LNCaP clone FGC (cell line): ENCODE results near the gene MAPK1.
"Not testable (repeated sequence)": the region's sequence is repeated elsewhere in the genome, so short reads cannot be mapped to it uniquely, and the experiment has no call there.

ENCODE experiments used
- DNase-seq: peaks from one replicate; pipeline ENCODE4 v3.0.0-alpha.2; 2011; ENCODE audit warnings: low read depth
- H3K4me3 ChIP-seq: 2 replicates; pipeline ENCODE4 v1.5.1; 2011; ENCODE audit warnings: mild to moderate bottlenecking, low read depth, low read length, control low read depth
- TF ChIP-seq, protein P1 (sequence below): IDR thresholded peaks from 2 replicates; pipeline ENCODE4 v1.5.1; 2012; ENCODE audit warnings: mild to moderate bottlenecking; ENCODE audit not compliant: control insufficient read depth, insufficient read depth; ENCODE audit errors: extremely low read depth

Gene MAPK1

DNA sequence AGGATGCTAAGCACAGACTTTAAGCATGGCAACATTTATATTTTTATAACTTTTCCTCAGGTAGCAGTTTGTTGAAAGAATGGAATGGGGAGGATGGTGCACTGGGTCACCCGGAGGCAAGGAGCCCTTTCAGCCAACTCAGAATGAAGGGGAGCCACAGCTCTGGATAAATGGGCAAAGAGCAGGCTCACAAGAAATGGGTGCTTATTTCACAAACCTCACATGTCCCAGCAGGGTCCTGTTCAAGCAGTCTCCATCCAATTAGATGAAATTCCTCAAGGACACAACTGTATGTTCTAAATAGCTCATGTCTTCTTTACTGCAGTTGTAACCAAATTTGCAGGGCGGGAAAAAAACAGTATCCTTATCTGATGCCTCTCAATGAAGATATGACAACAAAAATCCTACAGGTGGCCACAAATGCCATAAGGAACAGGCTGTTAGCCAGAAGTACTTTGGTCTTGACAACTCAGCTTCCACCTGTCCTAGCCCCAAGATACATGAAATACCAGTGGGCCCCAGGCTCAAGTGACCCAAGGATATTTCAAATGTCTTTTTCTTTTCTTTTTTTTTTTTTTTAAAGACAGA lies 48.2 kb downstream of the MAPK1 start:
- TF ChIP-seq, protein P1, sequence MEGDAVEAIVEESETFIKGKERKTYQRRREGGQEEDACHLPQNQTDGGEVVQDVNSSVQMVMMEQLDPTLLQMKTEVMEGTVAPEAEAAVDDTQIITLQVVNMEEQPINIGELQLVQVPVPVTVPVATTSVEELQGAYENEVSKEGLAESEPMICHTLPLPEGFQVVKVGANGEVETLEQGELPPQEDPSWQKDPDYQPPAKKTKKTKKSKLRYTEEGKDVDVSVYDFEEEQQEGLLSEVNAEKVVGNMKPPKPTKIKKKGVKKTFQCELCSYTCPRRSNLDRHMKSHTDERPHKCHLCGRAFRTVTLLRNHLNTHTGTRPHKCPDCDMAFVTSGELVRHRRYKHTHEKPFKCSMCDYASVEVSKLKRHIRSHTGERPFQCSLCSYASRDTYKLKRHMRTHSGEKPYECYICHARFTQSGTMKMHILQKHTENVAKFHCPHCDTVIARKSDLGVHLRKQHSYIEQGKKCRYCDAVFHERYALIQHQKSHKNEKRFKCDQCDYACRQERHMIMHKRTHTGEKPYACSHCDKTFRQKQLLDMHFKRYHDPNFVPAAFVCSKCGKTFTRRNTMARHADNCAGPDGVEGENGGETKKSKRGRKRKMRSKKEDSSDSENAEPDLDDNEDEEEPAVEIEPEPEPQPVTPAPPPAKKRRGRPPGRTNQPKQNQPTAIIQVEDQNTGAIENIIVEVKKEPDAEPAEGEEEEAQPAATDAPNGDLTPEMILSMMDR = no peak
- no peak for DNase-seq

DNA sequence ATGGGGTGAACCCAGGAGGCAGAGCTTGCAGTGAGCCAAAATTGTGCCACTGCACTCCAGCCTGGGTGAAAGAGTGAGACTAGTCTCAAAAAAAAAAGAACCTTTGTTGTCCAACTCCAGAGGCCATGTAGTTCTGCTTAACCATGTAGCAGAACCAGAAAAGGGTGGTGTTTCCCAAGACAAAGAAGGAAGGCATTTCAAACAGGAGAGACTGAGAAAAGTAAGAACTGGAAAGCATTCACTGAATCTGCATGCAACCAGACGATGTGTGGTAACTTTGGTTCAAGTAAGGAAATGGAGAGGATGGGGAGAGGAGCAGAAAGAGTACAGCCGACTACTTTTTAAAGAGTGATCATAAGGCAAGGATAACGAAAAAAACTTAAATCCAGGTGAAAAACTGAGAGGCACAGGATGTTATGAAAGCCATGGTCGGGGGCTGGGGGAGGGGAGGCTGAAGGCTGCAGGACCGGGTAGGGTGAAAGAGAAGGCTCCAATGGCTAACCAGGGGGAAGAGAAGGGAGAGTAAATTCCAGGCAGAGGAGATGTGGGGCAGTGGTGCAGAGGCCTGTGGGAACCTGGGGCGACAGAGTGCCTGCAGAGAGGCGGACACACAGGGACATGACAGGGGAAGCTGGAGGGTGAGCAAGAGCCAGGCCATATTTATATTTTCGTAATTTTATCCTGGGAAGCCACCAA lies 48.8 kb downstream of the MAPK1 start:
- TF ChIP-seq, protein P1 = no peak
- no peak overlapping the region for H3K4me3 ChIP-seq
- no peak for DNase-seq

More for the DNA sequence above, 48.2 kb downstream of the MAPK1 start:
- no peak overlapping the region for H3K4me3 ChIP-seq

- not testable (repeated sequence) for H3K4me3 ChIP-seq, DNase-seq
These were observed 50.0 kb downstream of the MAPK1 start for GRCh38 chr22:21817497-21817853.

GRCh38 chr22:21816787-21817496 lies 50.5 kb downstream of the MAPK1 start:
- TF ChIP-seq, protein P1 = no peak
- no peak for DNase-seq
- no peak overlapping the region for H3K4me3 ChIP-seq

DNA sequence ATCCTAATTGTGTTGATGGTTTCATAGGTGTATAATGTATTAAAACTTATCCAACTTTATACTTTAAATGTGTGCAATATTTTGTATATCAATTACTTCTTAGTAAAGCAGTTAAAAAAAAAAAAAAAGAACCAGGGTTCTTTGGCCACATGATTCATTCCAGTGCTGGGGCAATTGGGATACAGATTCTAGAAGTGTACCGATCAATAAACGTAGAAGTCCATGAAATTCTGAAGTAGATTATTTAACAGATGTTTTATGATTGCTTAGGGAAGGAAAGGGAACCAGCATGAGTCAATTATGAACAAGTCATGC lies 51.0 kb downstream of the MAPK1 start:
- no peak for DNase-seq
- no peak overlapping the region for H3K4me3 ChIP-seq
- TF ChIP-seq, protein P1 = no peak

- H3K4me3 ChIP-seq = no peak overlapping the region
- DNase-seq = no peak
- TF ChIP-seq, protein P1 = no peak
These were observed 51.5 kb downstream of the MAPK1 start for GRCh38 chr22:21815958-21816357.

- no peak for DNase-seq
- TF ChIP-seq, protein P1 = no peak
These were observed 52.1 kb downstream of the MAPK1 start for GRCh38 chr22:21815357-21815756.

More at GRCh38 chr22:21815357-21815756, 52.1 kb downstream of the MAPK1 start:
- no peak overlapping the region for H3K4me3 ChIP-seq
